SK-N-SH (cell line): ENCODE measurements around the gene WDHD1. TPM values are rescaled to one million over a fixed set of nuclear protein-coding genes. Genes with fewer than 3 reads are reported as not detected.
"Not testable (repeated sequence)": the region's sequence is repeated elsewhere in the genome, so short reads cannot be mapped to it uniquely, and the experiment has no call there.

Source experiments
- CTCF ChIA-PET: fragments of 300-600, 350-600 bp; formaldehyde crosslinking; extraction: SDS; loops from one replicate; lab custom pipeline; 2021; lab: Yijun Ruan, JAX
- POLR2A ChIA-PET: fragments of 350-600 bp; sonication (Branson Sonifier 250); formaldehyde crosslinking; extraction: SDS; loops from one replicate; lab custom pipeline; 2020; ENCODE audit warnings: antibody characterized with exemption, inconsistent platforms; lab: Yijun Ruan, JAX
- DNase-seq: peaks from one replicate; pipeline ENCODE4 v3.0.0; 2012
- H2AFZ ChIP-seq: fragments of 200-600 bp; sonication (generic); 2 replicates; pipeline ENCODE4 v1.8.1; 2016; ENCODE audit warnings: antibody characterized with exemption, mild to moderate bottlenecking, low read depth
- H3F3A ChIP-seq: fragments of 200-600 bp; sonication (generic); replicated peaks from 2 replicates; pipeline ENCODE3; 2016; ENCODE audit warnings: antibody characterized with exemption, mild to moderate bottlenecking; ENCODE audit not compliant: insufficient read depth
- H3K27ac ChIP-seq, 2 experiments: fragments of 200-500 bp in 1 of 2; fragments of 200-600 bp in 1 of 2; sonication (Bioruptor generic) in 1 of 2; sonication (generic), shearing (Covaris generic) in 1 of 2; 2 replicates each; pipeline versions ENCODE4 v1.5.1 to v1.6.1; 2014 to 2016; ENCODE audit warnings: low read depth in 2 of 2, inconsistent platforms in 1 of 2, low read length in 1 of 2, mild to moderate bottlenecking in 1 of 2, mixed read lengths in 1 of 2
- H3K27me3 ChIP-seq: fragments of 200-600 bp; sonication (generic), shearing (Covaris generic); 2 replicates; pipeline ENCODE4 v1.6.1; 2016; ENCODE audit warnings: mixed run types; ENCODE audit not compliant: insufficient read depth
- H3K36me3 ChIP-seq, 2 experiments: fragments of 200-500 bp in 1 of 2; fragments of 200-600 bp in 1 of 2; sonication (Bioruptor generic) in 1 of 2; sonication (generic) in 1 of 2; replicated peaks in 1 of 2; 2 replicates each; pipeline versions ENCODE3 to v1.5.1; 2014 to 2016; ENCODE audit warnings: low read length in 1 of 2, mild to moderate bottlenecking in 1 of 2; ENCODE audit not compliant: insufficient read depth in 2 of 2, control insufficient read depth in 1 of 2
- H3K4me1 ChIP-seq, 2 experiments: fragments of 200-500 bp in 1 of 2; fragments of 200-600 bp in 1 of 2; sonication (Bioruptor generic) in 1 of 2; sonication (generic), shearing (Covaris generic) in 1 of 2; 2 replicates each; pipeline versions ENCODE4 v1.5.1 to v1.6.1; 2014 to 2016; ENCODE audit warnings: low read depth in 1 of 2, low read length in 1 of 2, mixed run types in 1 of 2; ENCODE audit not compliant: insufficient read depth in 2 of 2, control insufficient read depth in 1 of 2
- H3K4me2 ChIP-seq: fragments of 200-600 bp; sonication (generic), shearing (Covaris generic); 2 replicates; pipeline ENCODE4 v1.6.1; 2017; ENCODE audit warnings: mixed run types
- H3K4me3 ChIP-seq, 2 experiments: fragments of 200-500 bp in 1 of 2; fragments of 200-600 bp in 1 of 2; sonication (Bioruptor generic) in 1 of 2; sonication (generic), shearing (Covaris generic) in 1 of 2; 2 replicates each; pipeline versions ENCODE4 v1.5.1 to v1.8.1; 2014 to 2016; ENCODE audit warnings: low read depth in 2 of 2, inconsistent platforms in 1 of 2, low read length in 1 of 2, mild to moderate bottlenecking in 1 of 2, mixed read lengths in 1 of 2, moderate library complexity in 1 of 2
- H3K79me2 ChIP-seq: fragments of 200-600 bp; sonication (generic); 2 replicates; pipeline ENCODE4 v1.8.1; 2017; ENCODE audit warnings: mild to moderate bottlenecking; ENCODE audit not compliant: insufficient read depth
- H3K9ac ChIP-seq: fragments of 200-600 bp; sonication (generic); 2 replicates; pipeline ENCODE4 v1.6.1; 2017; ENCODE audit warnings: mixed run types
- H3K9me2 ChIP-seq: fragments of 200-600 bp; sonication (generic); 2 replicates; pipeline ENCODE4 v1.6.1; 2017; ENCODE audit warnings: mixed run types
- H3K9me3 ChIP-seq: fragments of 200-600 bp; sonication (generic); 2 replicates; pipeline ENCODE4 v1.6.1; 2017; ENCODE audit warnings: mixed run types, mild to moderate bottlenecking, moderate library complexity
- H4K20me1 ChIP-seq: fragments of 200-600 bp; sonication (generic); 2 replicates; pipeline ENCODE4 v1.6.1; 2017; ENCODE audit warnings: mild to moderate bottlenecking, mixed run types; ENCODE audit not compliant: insufficient read depth
- CHD2 ChIP-seq: fragments of 150-350 bp; IDR thresholded peaks from 2 replicates; pipeline ENCODE4 v1.6.1; 2018; ENCODE audit warnings: low read length; ENCODE audit not compliant: partially characterized antibody
- ELF1 ChIP-seq: IDR thresholded peaks from 2 replicates; pipeline ENCODE4 v1.4.0; 2012
- EP300 ChIP-seq, 2 experiments: IDR thresholded peaks; 2 replicates each; pipeline versions ENCODE4 v1.4.0 to v1.6.1; 2012; ENCODE audit warnings: borderline replicate concordance in 1 of 2, low read depth in 1 of 2, low read length in 1 of 2
- FOXJ3 ChIP-seq: sonication (generic); formaldehyde crosslinking; IDR thresholded peaks from 2 replicates; pipeline ENCODE4 v1.5.1; 2020; ENCODE audit warnings: mild to moderate bottlenecking, missing genetic modification reagents
- FOXM1 ChIP-seq: IDR thresholded peaks from 2 replicates; pipeline ENCODE4 v1.4.0; 2012; ENCODE audit warnings: low read depth, mild to moderate bottlenecking
- GABPA ChIP-seq: IDR thresholded peaks from 2 replicates; pipeline ENCODE4 v1.4.0; 2012; ENCODE audit warnings: low read depth, mild to moderate bottlenecking
- GATA2 ChIP-seq: sonication (generic); formaldehyde crosslinking; IDR thresholded peaks from 2 replicates; pipeline ENCODE4 v1.5.0; 2020; ENCODE audit warnings: mild to moderate bottlenecking, missing genetic modification reagents
- MXI1 ChIP-seq: IDR thresholded peaks from 2 replicates; pipeline ENCODE4 v1.6.1; 2012; ENCODE audit warnings: mild to moderate bottlenecking, low read depth, low read length, improper control_type of control experiment
- RAD21 ChIP-seq: IDR thresholded peaks from 2 replicates; pipeline ENCODE4 v1.6.1; 2012; ENCODE audit warnings: mild to moderate bottlenecking, low read length
- RCOR1 ChIP-seq: fragments of 150-350 bp; IDR thresholded peaks from 2 replicates; pipeline ENCODE4 v1.6.1; 2017; ENCODE audit warnings: antibody characterized with exemption, low read length
- SMC3 ChIP-seq: IDR thresholded peaks from 2 replicates; pipeline ENCODE4 v1.6.1; 2012; ENCODE audit warnings: low read depth, low read length, improper control_type of control experiment
- TAF1 ChIP-seq: IDR thresholded peaks from 2 replicates; pipeline ENCODE4 v1.6.1; 2012; ENCODE audit warnings: low read depth, mild to moderate bottlenecking, low read length, moderate library complexity, borderline replicate concordance
- TCF12 ChIP-seq: IDR thresholded peaks from 2 replicates; pipeline ENCODE4 v1.4.0; 2012
- TEAD4 ChIP-seq: IDR thresholded peaks from 2 replicates; pipeline ENCODE4 v1.4.0; 2012; ENCODE audit warnings: mild to moderate bottlenecking, borderline replicate concordance; ENCODE audit not compliant: insufficient read depth
- WGBS: methylation state at CpG from one replicate; pipeline ENCODE4 v1.1.6; 2017; ENCODE audit warnings: low lambda C conversion rate; 5-methylcytosine and 5-hydroxymethylcytosine counted together
- polyA plus RNA-seq, 3 experiments: library from polyadenylated mRNA; depleted of rRNA; stranded (reverse); fragments of >200 nt; gene quantifications; 2 replicates each; pipeline ENCODE4 v1.2.3, GENCODE V29; 2012
- TF ChIP-seq, protein P1 (sequence below): fragments of 200-600 bp; sonication (generic); IDR thresholded peaks from 2 replicates; pipeline ENCODE4 v1.6.1; 2017; ENCODE audit warnings: antibody characterized with exemption, mild to moderate bottlenecking, moderate library complexity
- TF ChIP-seq, protein P2 (sequence below): fragments of 150-350 bp; IDR thresholded peaks from 2 replicates; pipeline ENCODE4 v1.6.1; 2016; ENCODE audit warnings: mild to moderate bottlenecking, low read depth, low read length
- TF ChIP-seq, protein P3 (sequence below): IDR thresholded peaks from 2 replicates; pipeline ENCODE4 v1.4.0; 2012; ENCODE audit warnings: low read depth, borderline replicate concordance
- TF ChIP-seq, protein P4 (sequence below): IDR thresholded peaks from 2 replicates; pipeline ENCODE4 v1.4.0; 2012; ENCODE audit warnings: low read depth
- TF ChIP-seq, protein P5 (sequence below): fragments of 150-350 bp; IDR thresholded peaks from 2 replicates; pipeline ENCODE4 v1.6.1; 2017; ENCODE audit warnings: antibody characterized with exemption, low read length, low read depth, borderline replicate concordance

WDHD1 gene
- polyA plus RNA-seq, 1 of the 3 experiments (the other 2 are of a cell fraction) = 2.9 TPM

GRCh38 chr14:54926570-54926969 is 100.3 kb downstream of the WDHD1 start:
- H3K9me3 ChIP-seq, H3K9ac ChIP-seq, H3K36me3 ChIP-seq, H3K9me2 ChIP-seq, H3K4me3 ChIP-seq, POLR2A ChIA-PET, H3F3A ChIP-seq, H3K79me2 ChIP-seq, H2AFZ ChIP-seq, H3K27me3 ChIP-seq, H3K27ac ChIP-seq, CTCF ChIA-PET, H3K4me2 ChIP-seq, H4K20me1 ChIP-seq, DNase-seq: not testable (repeated sequence)
- peaks cover 0 to 11% of the 10 kb centered on the region in 2 experiments; a peak in 2 of 4 replicates for H3K4me1 ChIP-seq
- 94% methylated on average over 5 of the region's 5 CpGs for WGBS

GRCh38 chr14:54922598-54922997 is 104.3 kb downstream of the WDHD1 start:
- H3K27ac ChIP-seq = peak overlapping the region in 1 of 2 experiments; percentile 90; a peak in 2 of 4 replicates
- H3K9ac ChIP-seq = no peak overlapping the region
- peak; percentile 85 for DNase-seq
- H4K20me1 ChIP-seq = no peaks in the 10 kb centered on the region
- TF ChIP-seq FOXM1 = no peak
- TF ChIP-seq, protein P1, sequence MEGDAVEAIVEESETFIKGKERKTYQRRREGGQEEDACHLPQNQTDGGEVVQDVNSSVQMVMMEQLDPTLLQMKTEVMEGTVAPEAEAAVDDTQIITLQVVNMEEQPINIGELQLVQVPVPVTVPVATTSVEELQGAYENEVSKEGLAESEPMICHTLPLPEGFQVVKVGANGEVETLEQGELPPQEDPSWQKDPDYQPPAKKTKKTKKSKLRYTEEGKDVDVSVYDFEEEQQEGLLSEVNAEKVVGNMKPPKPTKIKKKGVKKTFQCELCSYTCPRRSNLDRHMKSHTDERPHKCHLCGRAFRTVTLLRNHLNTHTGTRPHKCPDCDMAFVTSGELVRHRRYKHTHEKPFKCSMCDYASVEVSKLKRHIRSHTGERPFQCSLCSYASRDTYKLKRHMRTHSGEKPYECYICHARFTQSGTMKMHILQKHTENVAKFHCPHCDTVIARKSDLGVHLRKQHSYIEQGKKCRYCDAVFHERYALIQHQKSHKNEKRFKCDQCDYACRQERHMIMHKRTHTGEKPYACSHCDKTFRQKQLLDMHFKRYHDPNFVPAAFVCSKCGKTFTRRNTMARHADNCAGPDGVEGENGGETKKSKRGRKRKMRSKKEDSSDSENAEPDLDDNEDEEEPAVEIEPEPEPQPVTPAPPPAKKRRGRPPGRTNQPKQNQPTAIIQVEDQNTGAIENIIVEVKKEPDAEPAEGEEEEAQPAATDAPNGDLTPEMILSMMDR = no peak
- TF ChIP-seq, protein P2, sequence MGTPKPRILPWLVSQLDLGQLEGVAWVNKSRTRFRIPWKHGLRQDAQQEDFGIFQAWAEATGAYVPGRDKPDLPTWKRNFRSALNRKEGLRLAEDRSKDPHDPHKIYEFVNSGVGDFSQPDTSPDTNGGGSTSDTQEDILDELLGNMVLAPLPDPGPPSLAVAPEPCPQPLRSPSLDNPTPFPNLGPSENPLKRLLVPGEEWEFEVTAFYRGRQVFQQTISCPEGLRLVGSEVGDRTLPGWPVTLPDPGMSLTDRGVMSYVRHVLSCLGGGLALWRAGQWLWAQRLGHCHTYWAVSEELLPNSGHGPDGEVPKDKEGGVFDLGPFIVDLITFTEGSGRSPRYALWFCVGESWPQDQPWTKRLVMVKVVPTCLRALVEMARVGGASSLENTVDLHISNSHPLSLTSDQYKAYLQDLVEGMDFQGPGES = no peak
- TF ChIP-seq MXI1 = peak; percentile 67; the same call in 1 of the 2 replicates
- TF ChIP-seq, protein P3, sequence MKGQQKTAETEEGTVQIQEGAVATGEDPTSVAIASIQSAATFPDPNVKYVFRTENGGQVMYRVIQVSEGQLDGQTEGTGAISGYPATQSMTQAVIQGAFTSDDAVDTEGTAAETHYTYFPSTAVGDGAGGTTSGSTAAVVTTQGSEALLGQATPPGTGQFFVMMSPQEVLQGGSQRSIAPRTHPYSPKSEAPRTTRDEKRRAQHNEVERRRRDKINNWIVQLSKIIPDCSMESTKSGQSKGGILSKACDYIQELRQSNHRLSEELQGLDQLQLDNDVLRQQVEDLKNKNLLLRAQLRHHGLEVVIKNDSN = no peak
- no peak for TF ChIP-seq TEAD4
- TF ChIP-seq RAD21 = peak; percentile 35; the same call in 1 of the 2 replicates
- TF ChIP-seq GATA2 (CRISPR knock-in tag) = peak; percentile 96
- TF ChIP-seq CHD2 = peak; percentile 84
- TF ChIP-seq EP300 (IDR thresholded peaks at IDR 0.05; ENCODE audit: borderline replicate concordance in 1 of 2, low read depth in 1 of 2, low read length in 1 of 2) = peak in 1 of 2 experiments; percentile 95; a peak in 2 of 4 replicates
- no peak for TF ChIP-seq ELF1
- TF ChIP-seq TCF12 = peak; percentile 29; the same call in 1 of the 2 replicates
- no peak for TF ChIP-seq SMC3
- peak; percentile 76; the same call in 1 of the 2 replicates for TF ChIP-seq RCOR1
- TF ChIP-seq TAF1 = no peak
- TF ChIP-seq, protein P4, sequence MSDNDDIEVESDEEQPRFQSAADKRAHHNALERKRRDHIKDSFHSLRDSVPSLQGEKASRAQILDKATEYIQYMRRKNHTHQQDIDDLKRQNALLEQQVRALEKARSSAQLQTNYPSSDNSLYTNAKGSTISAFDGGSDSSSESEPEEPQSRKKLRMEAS = no peak
- TF ChIP-seq, protein P5, sequence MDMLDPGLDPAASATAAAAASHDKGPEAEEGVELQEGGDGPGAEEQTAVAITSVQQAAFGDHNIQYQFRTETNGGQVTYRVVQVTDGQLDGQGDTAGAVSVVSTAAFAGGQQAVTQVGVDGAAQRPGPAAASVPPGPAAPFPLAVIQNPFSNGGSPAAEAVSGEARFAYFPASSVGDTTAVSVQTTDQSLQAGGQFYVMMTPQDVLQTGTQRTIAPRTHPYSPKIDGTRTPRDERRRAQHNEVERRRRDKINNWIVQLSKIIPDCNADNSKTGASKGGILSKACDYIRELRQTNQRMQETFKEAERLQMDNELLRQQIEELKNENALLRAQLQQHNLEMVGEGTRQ = no peak
- peak; percentile 88; the same call in 1 of the 2 replicates for TF ChIP-seq FOXJ3 (CRISPR knock-in tag)
- TF ChIP-seq GABPA = no peak
- WGBS = 31% methylated on average over 3 of the region's 3 CpGs
- H3K9me2 ChIP-seq = no peaks in the 10 kb centered on the region
- no peaks in the 10 kb centered on the region for H3K79me2 ChIP-seq
- peak overlapping the region; percentile 30; the same call in 1 of the 2 replicates for H2AFZ ChIP-seq
- H3K4me2 ChIP-seq = no peak overlapping the region
- H3K9me3 ChIP-seq = no peaks in the 10 kb centered on the region
- ChIA-PET CTCF (interaction anchor here (0.6 to 7.3 kb wide), 9 partner anchors 11 to 358 kb away, joined by 3 to 54 read pairs (median 3); partner anchors contain the start of gene GCH1), POLR2A (interaction anchor here (0.6 to 2.1 kb wide), 12 partner anchors 9 to 224 kb away, joined by 3 to 8 read pairs (median 4); partner anchors contain the start of genes GCH1, MAPK1IP1L, SOCS4 and WDHD1)
- H3K4me1 ChIP-seq = peaks cover 0 to 4% of the 10 kb centered on the region in 2 experiments; a peak in 1 of 4 replicates
- H3F3A ChIP-seq = peaks cover 4% of the 10 kb centered on the region
- H3K4me3 ChIP-seq = no peak overlapping the region
- H3K27me3 ChIP-seq = no peaks in the 10 kb centered on the region
- no peaks in the 10 kb centered on the region for H3K36me3 ChIP-seq
